Coronary artery (tissue), 2 donors: ENCODE results near the gene AUTS2.

Experiments used
- DNase-seq: peaks from one replicate; pipeline ENCODE4 v3.0.0-alpha.2; 2017; ENCODE audit warnings: low spot score
- H3K27ac ChIP-seq, 2 donors: fragments of 200-600 bp; sonication (generic); one replicate each; pipeline ENCODE4 v1.5.1; 2016 to 2019
- H3K4me3 ChIP-seq: fragments of 200-600 bp; sonication (generic); 2 replicates; pipeline ENCODE4 v1.5.1; 2016; ENCODE audit warnings: mild to moderate bottlenecking, moderate library complexity
- TF ChIP-seq, protein P1 (sequence below): fragments of 200-600 bp; sonication (generic); IDR thresholded peaks from one replicate; pipeline ENCODE4 v1.5.1; 2019; ENCODE audit warnings: antibody characterized with exemption

The AUTS2 gene

DNA sequence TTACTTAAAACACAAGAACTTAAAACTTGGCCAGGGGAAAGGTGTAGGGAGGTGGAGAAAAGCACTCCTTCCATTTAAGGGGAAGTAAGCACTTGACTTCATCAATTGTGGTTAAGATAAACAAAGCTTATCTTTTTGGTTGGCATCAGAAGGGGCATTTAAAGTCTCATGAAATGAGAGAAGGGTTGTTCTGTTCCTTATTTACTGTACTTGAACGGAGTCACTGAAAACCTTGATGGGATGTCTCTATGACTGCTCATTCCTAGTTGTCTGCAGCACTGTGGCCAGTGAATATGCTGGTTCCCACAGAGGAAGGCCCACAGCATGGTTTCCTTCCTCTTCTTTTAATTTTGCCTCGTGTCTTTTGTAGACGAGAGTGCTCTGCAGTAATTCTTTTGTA is 229.3 kb downstream of the AUTS2 start:
- TF ChIP-seq, protein P1, sequence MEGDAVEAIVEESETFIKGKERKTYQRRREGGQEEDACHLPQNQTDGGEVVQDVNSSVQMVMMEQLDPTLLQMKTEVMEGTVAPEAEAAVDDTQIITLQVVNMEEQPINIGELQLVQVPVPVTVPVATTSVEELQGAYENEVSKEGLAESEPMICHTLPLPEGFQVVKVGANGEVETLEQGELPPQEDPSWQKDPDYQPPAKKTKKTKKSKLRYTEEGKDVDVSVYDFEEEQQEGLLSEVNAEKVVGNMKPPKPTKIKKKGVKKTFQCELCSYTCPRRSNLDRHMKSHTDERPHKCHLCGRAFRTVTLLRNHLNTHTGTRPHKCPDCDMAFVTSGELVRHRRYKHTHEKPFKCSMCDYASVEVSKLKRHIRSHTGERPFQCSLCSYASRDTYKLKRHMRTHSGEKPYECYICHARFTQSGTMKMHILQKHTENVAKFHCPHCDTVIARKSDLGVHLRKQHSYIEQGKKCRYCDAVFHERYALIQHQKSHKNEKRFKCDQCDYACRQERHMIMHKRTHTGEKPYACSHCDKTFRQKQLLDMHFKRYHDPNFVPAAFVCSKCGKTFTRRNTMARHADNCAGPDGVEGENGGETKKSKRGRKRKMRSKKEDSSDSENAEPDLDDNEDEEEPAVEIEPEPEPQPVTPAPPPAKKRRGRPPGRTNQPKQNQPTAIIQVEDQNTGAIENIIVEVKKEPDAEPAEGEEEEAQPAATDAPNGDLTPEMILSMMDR = no peak
- no peak overlapping the region for H3K4me3 ChIP-seq
- DNase-seq = no peak
- no peak overlapping the region for H3K27ac ChIP-seq

DNA sequence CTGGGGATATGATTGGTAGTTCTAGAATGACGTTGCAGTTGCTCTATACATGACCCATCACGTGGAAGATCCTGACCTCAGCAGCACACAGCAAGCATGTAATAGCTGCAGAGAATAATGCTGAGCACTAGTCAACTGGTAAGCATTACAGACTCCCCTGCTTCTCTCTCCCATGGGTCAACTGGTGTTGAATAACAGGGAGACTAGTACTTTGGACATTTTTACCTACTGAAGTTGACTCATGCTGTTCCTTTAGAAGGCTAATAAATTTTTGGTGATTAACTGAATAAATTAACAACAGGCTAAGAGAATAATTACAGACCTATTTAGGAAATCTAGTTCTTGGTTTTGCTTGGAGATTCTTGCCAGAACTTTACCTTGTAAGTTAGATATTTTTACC is 234.1 kb downstream of the AUTS2 start:
- DNase-seq = no peak
- TF ChIP-seq, protein P1 = no peak
- Histone ChIP-seq H3K4me3 (no peak overlapping the region), H3K27ac (no peak overlapping the region)

DNA sequence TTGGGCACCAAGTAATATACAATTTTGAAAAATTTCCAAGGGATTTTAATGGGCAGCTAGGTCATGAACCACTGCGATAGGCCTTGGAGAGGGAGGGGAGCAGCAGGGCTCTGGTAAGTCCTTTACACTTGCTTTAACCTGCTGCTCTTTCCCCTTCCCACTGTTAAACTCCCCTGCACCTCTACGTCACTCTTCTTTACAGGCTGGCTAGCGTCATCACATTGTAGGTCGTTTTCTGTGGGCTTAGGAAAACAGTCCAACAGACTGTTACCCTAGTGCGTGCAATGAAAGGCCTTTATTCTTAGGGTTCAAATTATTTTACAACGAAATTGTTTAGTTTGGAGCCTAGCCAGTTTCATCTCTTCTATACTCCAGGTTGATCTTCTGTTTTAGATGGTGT is 235.7 kb downstream of the AUTS2 start:
- TF ChIP-seq, protein P1 = no peak
- Histone ChIP-seq H3K4me3 (no peak overlapping the region), H3K27ac (no peak overlapping the region)
- no peak for DNase-seq

DNA sequence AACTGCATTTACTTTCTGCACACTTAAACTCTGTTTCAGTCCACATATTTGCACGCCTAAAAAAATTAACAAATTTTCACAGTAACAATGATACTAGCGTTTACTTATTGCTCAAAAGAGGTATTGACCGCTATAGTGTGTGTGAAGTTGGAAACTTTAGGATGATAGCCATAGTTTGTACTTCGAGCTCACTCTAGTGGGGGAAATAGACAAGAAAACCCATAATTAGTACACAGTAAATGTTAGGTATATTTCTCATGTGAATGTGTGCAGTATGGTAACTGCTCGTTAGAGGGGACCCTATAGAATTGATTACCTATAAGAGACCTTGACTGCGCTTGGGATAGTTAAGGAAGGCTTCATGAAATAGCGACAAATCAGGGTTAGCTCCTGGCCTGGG is 238.4 kb downstream of the AUTS2 start:
- no peak for DNase-seq
- Histone ChIP-seq H3K4me3 (no peak overlapping the region), H3K27ac (no peak overlapping the region)
- TF ChIP-seq, protein P1 = no peak

DNA sequence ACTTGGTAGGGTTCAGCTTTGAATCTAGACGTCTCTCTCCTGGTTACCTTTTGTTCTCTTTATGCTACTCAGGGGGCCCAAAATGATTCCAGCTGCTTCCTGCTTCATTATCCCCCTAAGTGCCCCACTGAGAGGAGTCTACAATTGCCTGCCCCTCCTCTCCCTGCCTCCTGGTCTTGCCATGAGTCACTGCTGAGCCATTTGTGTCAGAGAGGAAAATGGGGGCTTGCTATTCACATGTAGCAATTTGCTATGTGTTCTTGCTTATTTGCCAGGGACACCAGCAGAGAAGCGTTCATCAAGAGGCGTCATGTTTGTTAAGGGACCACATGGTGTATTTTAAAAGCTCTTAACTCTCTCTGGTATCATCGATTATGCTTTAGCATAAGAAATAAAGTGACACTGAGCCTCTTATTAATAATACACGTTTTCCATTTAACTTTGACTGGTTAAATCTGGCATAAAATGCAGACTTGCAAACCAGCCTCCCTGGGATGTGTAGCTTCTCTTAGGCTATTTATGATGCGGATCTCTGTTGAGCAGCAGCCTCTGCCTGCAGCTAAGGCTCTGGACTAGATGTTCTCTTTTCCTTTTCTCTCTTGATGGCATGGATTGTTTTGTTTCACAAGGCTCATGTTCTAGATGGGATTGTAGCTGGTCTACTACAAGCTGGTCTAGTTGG is 239.3 kb downstream of the AUTS2 start:
- DNase-seq = no peak
- Histone ChIP-seq H3K4me3 (no peak overlapping the region), H3K27ac (no peak overlapping the region)
- TF ChIP-seq, protein P1 = no peak

DNA sequence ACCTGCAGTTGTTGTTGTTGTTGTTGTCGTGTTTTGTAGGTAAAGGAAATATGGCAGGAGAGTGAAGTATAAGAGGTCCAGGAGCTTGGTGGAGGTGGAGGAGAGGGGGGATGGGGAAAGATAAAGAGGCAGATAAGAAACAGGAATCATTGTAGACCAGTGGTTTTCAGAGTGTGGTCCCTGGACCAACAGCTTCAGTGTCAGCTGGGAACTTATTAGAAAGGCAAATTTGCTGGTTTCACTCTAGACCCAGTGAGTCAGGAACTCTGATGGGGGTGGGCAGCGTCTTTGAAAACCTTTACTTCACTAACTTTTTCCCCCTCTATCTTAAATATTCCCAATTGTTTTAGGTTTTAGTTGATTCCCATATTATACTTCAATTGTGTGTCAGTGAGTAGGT is 241.5 kb downstream of the AUTS2 start:
- H3K4me3 ChIP-seq = no peak overlapping the region
- H3K27ac ChIP-seq = no peak overlapping the region
- TF ChIP-seq, protein P1 = no peak
- DNase-seq = no peak

DNA sequence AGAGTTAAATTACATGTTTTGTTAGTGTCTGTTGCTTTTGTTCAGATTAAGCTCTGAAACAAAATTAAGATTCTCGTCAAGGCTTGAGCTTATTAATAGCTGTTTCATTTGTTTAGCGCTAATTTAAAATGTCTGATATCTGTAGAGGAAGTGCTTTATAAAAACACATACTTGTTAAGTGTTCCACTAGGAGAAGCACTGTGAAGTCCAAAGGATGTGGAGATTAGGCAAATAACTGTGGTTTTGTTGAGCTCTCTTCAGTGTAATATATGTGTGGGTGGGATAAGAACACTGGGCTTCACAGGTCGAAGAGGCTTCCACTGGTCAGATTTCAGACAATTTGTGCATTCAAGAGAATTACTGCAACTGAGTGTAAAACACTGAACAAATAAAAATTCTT is 242.0 kb downstream of the AUTS2 start:
- TF ChIP-seq, protein P1 = no peak
- no peak for DNase-seq
- no peak overlapping the region for H3K4me3 ChIP-seq
- H3K27ac ChIP-seq = no peak overlapping the region
